Activated T-helper 17 cell treated with anti-CD3 and anti-CD28 coated beads, Interleukin-2, amount 50 U/mL, for 72 hours (primary cell): Measurements from ENCODE around the gene C1QB. TPM values are rescaled to one million over a fixed set of nuclear protein-coding genes. Genes with fewer than 3 reads are reported as not detected.

ENCODE experiments used
- ATAC-seq: fragments of 150-1000 bp; cut with Tn5 transposase; replicated peaks from 2 replicates; pipeline ENCODE4 v1.10.0; 2021; ENCODE audit warnings: mild to moderate bottlenecking, moderate library complexity
- H3K27ac Mint-ChIP-seq: one replicate; pipeline ENCODE4 v1.8.0; 2022; ENCODE audit warnings: mixed read lengths
- H3K27me3 Mint-ChIP-seq: one replicate; pipeline ENCODE4 v1.8.0; 2022; ENCODE audit warnings: mixed read lengths
- H3K36me3 Mint-ChIP-seq: one replicate; pipeline ENCODE4 v1.8.0; 2022; ENCODE audit warnings: low read depth, mild to moderate bottlenecking, mixed read lengths
- H3K4me1 Mint-ChIP-seq: one replicate; pipeline ENCODE4 v1.8.0; 2022; ENCODE audit warnings: mixed read lengths
- H3K4me3 Mint-ChIP-seq: one replicate; pipeline ENCODE4 v1.8.0; 2022; ENCODE audit warnings: mild to moderate bottlenecking, mixed read lengths
- H3K9me3 Mint-ChIP-seq: one replicate; pipeline ENCODE4 v1.8.0; 2022; ENCODE audit warnings: mixed read lengths
- total RNA-seq, 2 donors: library from RNA; stranded (reverse); gene quantifications; one replicate each; pipeline ENCODE4 v1.2.3, GENCODE V29; 2022

Gene C1QB
- not detected for total RNA-seq

DNA sequence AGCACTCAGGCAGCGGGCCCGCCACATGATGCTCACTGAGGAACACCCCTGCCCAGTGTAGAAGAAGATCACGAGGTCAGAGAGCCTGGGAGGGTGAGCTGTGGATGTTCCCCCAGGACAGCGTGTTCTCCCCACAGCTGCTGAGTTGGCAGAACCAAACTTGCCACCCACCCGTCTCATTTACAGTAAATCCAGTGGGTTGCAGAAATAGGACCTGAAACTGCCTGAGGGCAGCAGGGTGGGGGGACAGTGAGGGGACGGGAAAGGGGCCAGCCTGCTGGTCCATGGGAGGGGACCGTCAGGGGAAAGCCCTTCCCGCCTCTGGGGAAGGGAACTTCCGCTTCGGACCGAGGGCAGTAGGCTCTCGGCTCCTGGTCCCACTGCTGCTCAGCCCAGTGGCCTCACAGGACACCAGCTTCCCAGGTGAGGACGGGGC lies at the start of gene C1QB:
TSS of gene C1QB (plus strand) at position 356 of the 436 bp plus-strand sequence. CDS start 6,227 bp downstream, outside the sequence.
- Mint-ChIP-seq H3K4me3 (no peak within 1 kb of the TSS), H3K27me3 (peaks cover 33% of the 10 kb centered on the region), H3K27ac (no peak within 1 kb of the TSS), H3K9me3 (no peaks in the 10 kb centered on the region), H3K4me1 (no peaks in the 10 kb centered on the region), H3K36me3 (no peaks in the 10 kb centered on the region)
- ATAC-seq = no peak

DNA sequence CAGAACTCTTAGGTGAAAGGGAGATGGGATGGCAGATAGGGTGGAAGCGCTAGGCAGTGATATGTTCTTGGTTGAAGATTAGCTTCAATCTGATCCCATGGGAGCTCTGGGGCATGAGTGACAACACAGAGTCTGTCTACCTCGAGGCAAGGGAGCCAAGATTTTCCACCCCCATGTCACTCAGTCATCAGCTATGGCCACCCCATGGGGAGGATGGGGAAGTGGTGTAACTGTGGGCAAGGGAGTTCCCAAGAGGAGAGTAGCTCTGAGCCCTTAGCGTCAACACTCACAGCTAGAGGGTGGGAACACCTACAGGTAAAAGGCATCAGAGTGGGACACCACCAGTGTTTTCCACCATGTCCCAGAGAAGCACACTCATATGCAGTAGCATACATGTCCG lies 46.9 kb upstream of the C1QB start:
- no peak for ATAC-seq
- Mint-ChIP-seq H3K4me1 (no peaks in the 10 kb centered on the region), H3K36me3 (no peaks in the 10 kb centered on the region), H3K27ac (no peak overlapping the region), H3K9me3 (no peaks in the 10 kb centered on the region), H3K4me3 (no peak overlapping the region), H3K27me3 (peaks cover 64% of the 10 kb centered on the region)

DNA sequence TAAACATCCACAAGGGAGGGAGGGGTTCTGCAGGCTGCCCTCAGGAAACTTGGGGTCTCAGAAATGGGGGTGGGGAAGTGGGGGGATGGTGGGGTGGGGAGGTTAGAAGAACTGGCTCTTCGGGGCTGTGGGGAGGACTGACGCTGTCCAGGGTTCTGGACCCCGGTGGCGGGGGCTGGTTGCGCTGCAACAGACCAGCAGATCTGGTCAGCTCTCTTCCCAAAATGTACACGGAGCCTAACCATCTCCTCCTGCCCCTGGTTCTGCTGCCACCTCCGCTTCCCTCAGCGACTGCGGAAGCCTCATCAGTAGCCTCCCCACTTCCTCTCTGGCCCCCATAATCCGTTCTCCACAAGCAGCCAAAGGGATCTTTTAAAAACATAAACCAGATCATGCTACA lies 45.9 kb upstream of the C1QB start:
- Mint-ChIP-seq H3K4me3 (no peak overlapping the region), H3K36me3 (no peaks in the 10 kb centered on the region), H3K4me1 (no peaks in the 10 kb centered on the region), H3K27ac (no peak overlapping the region), H3K9me3 (no peaks in the 10 kb centered on the region), H3K27me3 (peaks cover 67% of the 10 kb centered on the region)
- no peak for ATAC-seq

GRCh38 chr1:22608361-22608760 lies 44.7 kb upstream of the C1QB start:
- Mint-ChIP-seq H3K27ac (no peak overlapping the region), H3K36me3 (no peaks in the 10 kb centered on the region), H3K27me3 (peaks cover 70% of the 10 kb centered on the region), H3K9me3 (no peaks in the 10 kb centered on the region), H3K4me3 (no peak overlapping the region), H3K4me1 (no peaks in the 10 kb centered on the region)
- ATAC-seq = no peak

DNA sequence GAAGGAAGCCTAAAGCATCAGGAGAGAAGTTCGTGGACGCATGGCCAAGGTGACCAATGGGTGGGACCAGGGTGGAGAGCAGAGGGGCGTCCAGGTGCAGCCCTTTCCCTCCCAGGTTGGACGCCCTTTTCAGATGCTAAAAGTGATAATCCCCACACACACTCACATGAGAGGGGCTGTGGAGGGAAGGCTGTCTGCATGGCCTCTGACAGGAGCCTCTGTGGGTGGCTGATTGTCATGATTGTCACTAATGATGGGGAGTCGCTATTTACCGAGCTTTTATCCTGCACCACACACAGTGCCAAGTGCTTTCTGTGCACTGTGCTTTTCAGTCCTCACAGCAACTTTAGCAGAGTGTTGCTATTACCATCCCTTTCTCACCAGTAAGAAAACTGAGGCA lies 43.7 kb upstream of the C1QB start:
- no peak overlapping the region for H3K27ac Mint-ChIP-seq
- H3K27me3 Mint-ChIP-seq = peaks cover 63% of the 10 kb centered on the region

GRCh38 chr1:22611530-22611947 lies 41.5 kb upstream of the C1QB start:
- no peaks in the 10 kb centered on the region for H3K36me3 Mint-ChIP-seq
- peaks cover 52% of the 10 kb centered on the region for H3K27me3 Mint-ChIP-seq
- H3K4me3 Mint-ChIP-seq = no peak overlapping the region
- H3K4me1 Mint-ChIP-seq = no peaks in the 10 kb centered on the region
- no peaks in the 10 kb centered on the region for H3K9me3 Mint-ChIP-seq
- H3K27ac Mint-ChIP-seq = no peak overlapping the region
- ATAC-seq = no peak

More for the DNA sequence above, 43.7 kb upstream of the C1QB start:
- Mint-ChIP-seq H3K36me3 (no peaks in the 10 kb centered on the region), H3K4me3 (no peak overlapping the region), H3K4me1 (no peaks in the 10 kb centered on the region), H3K9me3 (no peaks in the 10 kb centered on the region)
- no peak for ATAC-seq

- Mint-ChIP-seq H3K4me3 (no peak overlapping the region), H3K36me3 (no peaks in the 10 kb centered on the region), H3K27ac (no peak overlapping the region), H3K4me1 (no peaks in the 10 kb centered on the region), H3K27me3 (peaks cover 48% of the 10 kb centered on the region), H3K9me3 (no peaks in the 10 kb centered on the region)
- ATAC-seq = no peak
Observed at GRCh38 chr1:22612671-22613571, 40.1 kb upstream of the C1QB start.

DNA sequence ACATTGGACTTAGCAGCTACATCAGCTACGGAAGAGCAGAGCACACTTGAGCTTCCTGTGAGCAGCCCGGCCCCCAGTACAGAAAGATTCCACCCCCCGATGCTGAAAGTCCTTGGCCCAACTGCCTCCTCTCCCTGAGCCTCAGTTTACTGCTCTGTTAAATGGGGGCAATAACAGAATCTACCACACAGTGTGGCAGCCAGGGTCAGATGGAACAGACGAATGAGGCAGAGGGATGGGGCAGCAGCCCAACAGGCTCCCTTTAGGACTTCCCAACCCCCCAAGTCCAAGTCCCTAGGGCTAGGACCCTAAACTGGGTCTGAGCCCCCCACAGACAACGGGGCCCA lies 39.5 kb upstream of the C1QB start:
- Mint-ChIP-seq H3K36me3 (no peaks in the 10 kb centered on the region), H3K9me3 (no peaks in the 10 kb centered on the region), H3K27ac (no peak overlapping the region), H3K27me3 (peaks cover 42% of the 10 kb centered on the region), H3K4me3 (no peak overlapping the region), H3K4me1 (no peaks in the 10 kb centered on the region)
- no peak for ATAC-seq

GRCh38 chr1:22613951-22614350 lies 39.1 kb upstream of the C1QB start:
- H3K4me3 Mint-ChIP-seq = no peak overlapping the region
- ATAC-seq = no peak
- no peaks in the 10 kb centered on the region for H3K36me3 Mint-ChIP-seq
- H3K27ac Mint-ChIP-seq = no peak overlapping the region
- H3K4me1 Mint-ChIP-seq = no peaks in the 10 kb centered on the region
- peaks cover 40% of the 10 kb centered on the region for H3K27me3 Mint-ChIP-seq
- H3K9me3 Mint-ChIP-seq = no peaks in the 10 kb centered on the region

- Mint-ChIP-seq H3K27me3 (peaks cover 31% of the 10 kb centered on the region), H3K4me3 (no peak overlapping the region), H3K36me3 (no peaks in the 10 kb centered on the region), H3K9me3 (no peaks in the 10 kb centered on the region), H3K4me1 (no peaks in the 10 kb centered on the region), H3K27ac (no peak overlapping the region)
- ATAC-seq = no peak
Observed at GRCh38 chr1:22615886-22616285, 37.1 kb upstream of the C1QB start.

- no peak overlapping the region for H3K4me3 Mint-ChIP-seq
- peaks cover 24% of the 10 kb centered on the region for H3K27me3 Mint-ChIP-seq
- no peak overlapping the region for H3K27ac Mint-ChIP-seq
- H3K36me3 Mint-ChIP-seq = no peaks in the 10 kb centered on the region
- H3K9me3 Mint-ChIP-seq = no peaks in the 10 kb centered on the region
- no peaks in the 10 kb centered on the region for H3K4me1 Mint-ChIP-seq
- no peak for ATAC-seq
Observed at GRCh38 chr1:22616571-22616970, 36.5 kb upstream of the C1QB start.

DNA sequence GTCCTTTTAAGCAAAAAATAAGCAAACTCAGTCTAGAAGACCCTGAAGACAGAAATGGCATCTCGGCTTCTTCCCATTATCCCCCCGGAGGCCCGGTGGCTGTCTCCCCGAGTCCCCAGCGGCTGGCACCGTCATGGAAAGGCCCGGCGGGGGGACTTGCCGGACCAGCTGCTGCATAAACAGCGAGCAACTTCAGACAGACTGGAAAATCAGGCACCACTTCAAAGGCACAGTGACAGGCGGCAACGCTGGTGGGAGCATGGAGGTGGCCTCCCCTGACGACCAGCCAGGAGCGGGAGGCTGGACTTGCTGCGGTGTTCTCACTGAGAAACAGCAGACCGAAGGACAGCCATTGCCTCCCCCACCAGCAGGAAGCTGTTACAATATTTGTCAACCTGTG lies 35.0 kb upstream of the C1QB start:
- no peaks in the 10 kb centered on the region for H3K9me3 Mint-ChIP-seq
- H3K27ac Mint-ChIP-seq = no peak overlapping the region
- H3K4me1 Mint-ChIP-seq = no peaks in the 10 kb centered on the region
- no peak for ATAC-seq
- H3K27me3 Mint-ChIP-seq = peaks cover 28% of the 10 kb centered on the region
- H3K36me3 Mint-ChIP-seq = no peaks in the 10 kb centered on the region
- H3K4me3 Mint-ChIP-seq = no peak overlapping the region

DNA sequence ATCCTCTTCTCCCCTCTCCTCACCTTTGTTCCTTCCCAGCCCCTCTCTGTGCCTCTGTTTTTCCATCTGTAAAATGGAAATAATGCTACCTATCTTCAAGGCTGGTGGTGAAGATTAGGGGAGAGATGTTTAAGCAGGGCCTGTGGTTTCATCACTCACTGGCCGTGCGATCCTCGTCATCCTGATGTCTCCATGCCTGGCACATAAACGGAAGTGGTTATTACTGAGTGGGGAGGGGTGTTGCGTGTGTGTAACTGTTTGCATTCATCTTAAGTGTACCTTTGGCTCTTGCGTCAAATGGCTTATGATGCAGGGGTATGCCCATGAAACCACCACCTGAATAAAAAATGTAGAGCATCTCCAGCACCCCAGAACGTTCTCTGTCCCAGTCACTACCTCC lies 33.8 kb upstream of the C1QB start:
- Mint-ChIP-seq H3K4me3 (no peak overlapping the region), H3K27me3 (peaks cover 28% of the 10 kb centered on the region), H3K27ac (no peak overlapping the region), H3K9me3 (no peaks in the 10 kb centered on the region), H3K4me1 (no peaks in the 10 kb centered on the region), H3K36me3 (no peaks in the 10 kb centered on the region)
- no peak for ATAC-seq

- no peaks in the 10 kb centered on the region for H3K9me3 Mint-ChIP-seq
- no peaks in the 10 kb centered on the region for H3K4me1 Mint-ChIP-seq
- no peak for ATAC-seq
- H3K4me3 Mint-ChIP-seq = no peak overlapping the region
- H3K36me3 Mint-ChIP-seq = no peaks in the 10 kb centered on the region
- peaks cover 28% of the 10 kb centered on the region for H3K27me3 Mint-ChIP-seq
- no peak overlapping the region for H3K27ac Mint-ChIP-seq
Observed at GRCh38 chr1:22619798-22620197, 33.2 kb upstream of the C1QB start.

DNA sequence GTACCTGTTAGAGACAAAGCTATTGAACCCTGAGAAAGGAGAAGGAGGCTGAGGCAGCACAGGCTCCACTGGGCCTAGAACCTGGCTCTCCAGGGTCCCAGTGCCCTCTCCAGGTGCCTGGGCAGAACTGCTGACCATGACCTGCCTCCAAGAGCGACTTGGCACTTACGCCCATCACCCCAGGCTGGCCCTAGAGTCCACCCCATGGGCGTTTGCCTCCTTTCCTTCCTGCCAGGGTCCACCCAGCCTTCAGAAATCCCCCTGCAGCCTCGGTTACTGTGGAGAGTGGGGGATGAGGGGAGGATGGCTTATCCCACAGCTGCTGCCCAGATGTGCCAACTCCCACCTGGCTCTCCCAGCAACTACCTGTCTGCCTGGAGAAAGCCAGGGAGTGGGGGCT lies 31.3 kb upstream of the C1QB start:
- no peak for ATAC-seq
- H3K4me3 Mint-ChIP-seq = no peak overlapping the region
- H3K36me3 Mint-ChIP-seq = no peaks in the 10 kb centered on the region
- no peaks in the 10 kb centered on the region for H3K9me3 Mint-ChIP-seq
- H3K4me1 Mint-ChIP-seq = no peaks in the 10 kb centered on the region
- no peak overlapping the region for H3K27ac Mint-ChIP-seq
- peaks cover 28% of the 10 kb centered on the region for H3K27me3 Mint-ChIP-seq
